ENCODE data around the gene LRRC46. TPM values are rescaled to one million over a fixed set of nuclear protein-coding genes. Genes with fewer than 3 reads are reported as not detected.

The LRRC46 gene
- polyA plus RNA-seq, 3 donors: 0.12 to 0.65 (median 0.22) TPM

DNA sequence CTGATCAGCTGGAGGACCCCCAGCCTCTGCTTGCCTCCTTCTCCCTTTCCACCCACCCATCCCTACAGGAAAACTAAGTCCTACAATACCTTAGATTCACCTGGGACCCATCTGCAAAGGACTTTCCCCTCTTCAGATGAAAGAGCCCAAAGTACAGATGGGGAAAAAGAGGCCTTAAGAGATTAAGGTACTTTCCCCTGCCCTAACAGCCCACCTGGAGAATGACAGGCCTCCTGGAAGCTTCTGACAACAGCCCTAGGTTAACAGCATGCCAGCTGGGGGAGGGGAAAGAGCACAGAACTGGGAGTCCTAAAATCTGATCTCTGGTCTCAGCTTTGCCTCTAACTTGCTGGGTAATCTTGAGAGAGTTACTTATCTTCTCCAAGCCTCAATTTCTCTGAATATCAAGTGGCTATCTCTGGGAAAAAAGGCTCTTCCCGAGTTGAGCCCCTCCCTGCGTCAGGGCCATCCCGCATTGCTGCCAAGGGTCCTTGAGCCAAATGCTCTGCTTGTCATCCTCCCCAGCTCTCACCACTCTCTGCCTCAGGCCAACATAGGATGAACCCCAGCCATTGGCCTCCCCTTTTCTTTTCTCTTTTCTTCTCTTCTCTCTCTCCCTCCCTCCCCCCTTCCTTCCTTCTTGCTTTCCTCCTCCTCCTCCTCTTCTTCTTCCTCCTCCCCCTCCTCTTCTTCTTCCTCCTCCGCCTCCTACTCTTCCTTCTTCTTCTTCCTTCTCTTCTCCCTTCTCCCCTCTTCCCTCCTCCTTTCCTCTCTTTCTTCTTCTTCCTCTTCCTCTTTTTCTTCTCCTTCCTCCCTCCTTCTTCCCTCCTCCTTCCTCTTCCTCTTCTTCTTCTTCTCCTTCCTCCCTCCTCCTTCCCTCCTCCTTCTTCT is 42.0 kb downstream of the LRRC46 start:
- Histone ChIP-seq H3K9me3 (replicated peaks in 1 of 2; ENCODE audit: control insufficient read depth in 1 of 2, insufficient read depth in 1 of 2, low read length in 2 of 2) (peaks cover 7% of the 10 kb centered on the region in 2 donors), H3K79me2 (ENCODE audit: insufficient read depth, low read length) (no peaks in the 10 kb centered on the region), H3K9ac (ENCODE audit: insufficient read depth, low read length, poor library complexity, severe bottlenecking) (no peak overlapping the region), H3K4me3 (replicated peaks in 1 of 3; ENCODE audit: low read depth in 2 of 3, low read length in 3 of 3) (no peak overlapping the region), H4K20me1 (ENCODE audit: insufficient read depth, low read length) (no peaks in the 10 kb centered on the region), H3K4me1 (ENCODE audit: control insufficient read depth in 1 of 2, insufficient read depth in 2 of 2, low read length in 2 of 2) (no peaks in the 10 kb centered on the region), H3K4me2 (replicated peaks; ENCODE audit: extremely low read depth, low read length, poor library complexity, severe bottlenecking) (no peak overlapping the region), H2AFZ (ENCODE audit: insufficient read depth, low read depth, low read length, poor library complexity, severe bottlenecking) (no peak overlapping the region), H3K36me3 (replicated peaks in 1 of 2; ENCODE audit: control insufficient read depth in 1 of 2, insufficient read depth in 2 of 2, low read length in 2 of 2) (no peaks in the 10 kb centered on the region), H3K27ac (ENCODE audit: low read depth in 1 of 2, low read length in 2 of 2) (no peak overlapping the region), H3K27me3 (ENCODE audit: control insufficient read depth in 2 of 2, insufficient read depth in 2 of 2, low read length in 2 of 2) (peaks cover 24 to 30% of the 10 kb centered on the region in 2 donors)
- H3K27me3 Mint-ChIP-seq (ENCODE audit: low read depth in 3 of 3): peaks cover 28 to 58% (median 32%) of the 10 kb centered on the region in 3 donors
- peak overlapping the region in 1 of 2 donors; percentile 3 for H3K4me3 Mint-ChIP-seq
- peak overlapping the region in 2 of 7 donors; percentile 37 to 51 for H3K27ac Mint-ChIP-seq
- H3K36me3 Mint-ChIP-seq: no peaks in the 10 kb centered on the region
- no peak for DNase-seq
- peaks cover 14% of the 10 kb centered on the region for H3K4me1 Mint-ChIP-seq
- peaks cover 3 to 8% (median 6%) of the 10 kb centered on the region in 7 donors for H3K9me3 Mint-ChIP-seq
- intact Hi-C loops (cut with micrococcal nuclease): no loop called here
- no peak for TF ChIP-seq CTCF (IDR thresholded peaks at IDR 0.05)
- WGBS (ENCODE audit: insufficient coverage): 68% methylated on average over 4 of the region's 4 CpGs

GRCh38 chr17:47875011-47875985 is 43.8 kb downstream of the LRRC46 start:
- Histone ChIP-seq H3K9me3 (replicated peaks in 1 of 2; ENCODE audit: control insufficient read depth in 1 of 2, insufficient read depth in 1 of 2, low read length in 2 of 2) (peaks cover 7% of the 10 kb centered on the region in 2 donors), H4K20me1 (ENCODE audit: insufficient read depth, low read length) (no peaks in the 10 kb centered on the region), H2AFZ (ENCODE audit: insufficient read depth, low read depth, low read length, poor library complexity, severe bottlenecking) (no peak overlapping the region), H3K36me3 (replicated peaks in 1 of 2; ENCODE audit: control insufficient read depth in 1 of 2, insufficient read depth in 2 of 2, low read length in 2 of 2) (no peaks in the 10 kb centered on the region), H3K9ac (ENCODE audit: insufficient read depth, low read length, poor library complexity, severe bottlenecking) (no peak overlapping the region), H3K4me1 (ENCODE audit: control insufficient read depth in 1 of 2, insufficient read depth in 2 of 2, low read length in 2 of 2) (no peaks in the 10 kb centered on the region), H3K4me3 (replicated peaks in 1 of 3; ENCODE audit: low read depth in 2 of 3, low read length in 3 of 3) (no peak overlapping the region), H3K79me2 (ENCODE audit: insufficient read depth, low read length) (no peaks in the 10 kb centered on the region), H3K27me3 (ENCODE audit: control insufficient read depth in 2 of 2, insufficient read depth in 2 of 2, low read length in 2 of 2) (peaks cover 20 to 24% of the 10 kb centered on the region in 2 donors), H3K27ac (ENCODE audit: low read depth in 1 of 2, low read length in 2 of 2) (no peak overlapping the region), H3K4me2 (replicated peaks; ENCODE audit: extremely low read depth, low read length, poor library complexity, severe bottlenecking) (no peak overlapping the region)
- Mint-ChIP-seq H3K4me1 (peaks cover 14% of the 10 kb centered on the region), H3K36me3 (no peaks in the 10 kb centered on the region), H3K9me3 (peaks cover 3 to 8% (median 6%) of the 10 kb centered on the region in 7 donors), H3K27ac (peak overlapping the region in 2 of 7 donors; percentile 37 to 45), H3K27me3 (ENCODE audit: low read depth in 3 of 3) (peaks cover 28 to 51% (median 37%) of the 10 kb centered on the region in 3 donors), H3K4me3 (peak overlapping the region in 1 of 2 donors; percentile 35)
- TF ChIP-seq CTCF (IDR thresholded peaks at IDR 0.05): no peak
- WGBS (ENCODE audit: insufficient coverage): 73% methylated on average over 10 of the region's 11 CpGs
- DNase-seq: no peak
- intact Hi-C loops (cut with micrococcal nuclease): no loop called here
